Fibroblast of the aortic adventitia (primary cell): ENCODE data around the gene KRTAP19-6. TPM values are rescaled to one million over a fixed set of nuclear protein-coding genes. Genes with fewer than 3 reads are reported as not detected.
A peak's percentile ranks its signal among the peaks of the same experiment; 100 is the strongest.
"Not testable (repeated sequence)": the region's sequence is repeated elsewhere in the genome, so short reads cannot be mapped to it uniquely, and the experiment has no call there.

ENCODE experiments used
- DNase-seq: peaks from one replicate; pipeline ENCODE4 v3.0.0-alpha.2; 2010; ENCODE audit warnings: low read depth
- H3K4me3 ChIP-seq: 2 replicates; pipeline ENCODE4 v1.5.1; 2011; ENCODE audit warnings: low read depth, mild to moderate bottlenecking, control low read depth, low read length, moderate library complexity
- small RNA-seq: library from RNA; depleted of rRNA; stranded (forward); fragments of <200 nt; gene quantifications from one replicate; pipeline ENCODE3, GENCODE V24; 2012
- total RNA-seq: library from RNA; depleted of rRNA; stranded (reverse); fragments of >200 nt; gene quantifications from 2 replicates; pipeline ENCODE4 v1.2.3, GENCODE V29; 2012; ENCODE audit warnings: low replicate concordance
- TF ChIP-seq, protein P1 (sequence below): IDR thresholded peaks from 2 replicates; pipeline ENCODE4 v1.5.1; 2011; ENCODE audit warnings: mild to moderate bottlenecking, low read length, control low read depth, inconsistent platforms; ENCODE audit not compliant: insufficient read depth

The KRTAP19-6 gene
- total RNA-seq, 1 donor: not detected

DNA sequence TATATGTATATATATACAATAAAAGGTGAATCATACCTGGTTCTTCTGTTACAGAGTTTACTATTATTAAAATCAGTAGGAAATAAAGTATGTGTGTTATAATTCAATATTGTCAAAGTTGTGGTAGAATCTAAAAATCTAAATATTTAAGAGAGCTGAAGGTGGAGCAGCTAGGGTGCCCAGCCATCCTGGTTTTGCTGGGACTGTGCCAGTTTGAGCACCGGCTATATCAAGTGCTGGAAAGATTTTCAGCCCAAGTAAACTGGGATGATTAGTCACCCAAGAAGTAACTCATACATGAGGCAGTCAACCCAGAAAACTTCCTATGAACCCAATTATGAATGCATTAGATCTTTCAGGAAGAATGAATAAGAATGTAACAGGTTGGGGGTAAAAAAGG lies 22.8 kb downstream of the KRTAP19-6 start:
- H3K4me3 ChIP-seq: no peak overlapping the region
- TF ChIP-seq, protein P1, sequence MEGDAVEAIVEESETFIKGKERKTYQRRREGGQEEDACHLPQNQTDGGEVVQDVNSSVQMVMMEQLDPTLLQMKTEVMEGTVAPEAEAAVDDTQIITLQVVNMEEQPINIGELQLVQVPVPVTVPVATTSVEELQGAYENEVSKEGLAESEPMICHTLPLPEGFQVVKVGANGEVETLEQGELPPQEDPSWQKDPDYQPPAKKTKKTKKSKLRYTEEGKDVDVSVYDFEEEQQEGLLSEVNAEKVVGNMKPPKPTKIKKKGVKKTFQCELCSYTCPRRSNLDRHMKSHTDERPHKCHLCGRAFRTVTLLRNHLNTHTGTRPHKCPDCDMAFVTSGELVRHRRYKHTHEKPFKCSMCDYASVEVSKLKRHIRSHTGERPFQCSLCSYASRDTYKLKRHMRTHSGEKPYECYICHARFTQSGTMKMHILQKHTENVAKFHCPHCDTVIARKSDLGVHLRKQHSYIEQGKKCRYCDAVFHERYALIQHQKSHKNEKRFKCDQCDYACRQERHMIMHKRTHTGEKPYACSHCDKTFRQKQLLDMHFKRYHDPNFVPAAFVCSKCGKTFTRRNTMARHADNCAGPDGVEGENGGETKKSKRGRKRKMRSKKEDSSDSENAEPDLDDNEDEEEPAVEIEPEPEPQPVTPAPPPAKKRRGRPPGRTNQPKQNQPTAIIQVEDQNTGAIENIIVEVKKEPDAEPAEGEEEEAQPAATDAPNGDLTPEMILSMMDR: no peak
- no peak for DNase-seq

DNA sequence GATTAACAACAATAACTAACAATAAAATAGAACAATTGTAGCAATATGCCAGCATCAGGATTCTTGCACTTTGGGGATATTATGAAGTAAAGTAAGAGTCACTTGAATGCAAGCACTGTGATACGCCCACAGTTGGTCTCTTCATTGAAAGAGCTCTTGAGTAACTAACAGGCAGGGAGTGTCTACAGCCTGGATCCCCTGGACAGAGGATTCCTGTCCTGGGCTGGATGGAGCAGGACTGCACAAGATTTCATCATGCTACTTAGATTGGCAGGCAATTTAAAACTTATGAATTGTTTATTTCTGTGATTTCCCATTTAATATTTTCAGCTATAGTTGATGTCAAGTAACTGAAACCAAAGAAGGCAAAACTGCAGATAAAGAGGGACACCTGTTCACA lies 26.0 kb downstream of the KRTAP19-6 start:
- DNase-seq: no peak
- no peak overlapping the region for H3K4me3 ChIP-seq
- TF ChIP-seq, protein P1: no peak

- H3K4me3 ChIP-seq, DNase-seq: not testable (repeated sequence)
- TF ChIP-seq, protein P1: peak; percentile 2
These were observed 36.0 kb downstream of the KRTAP19-6 start for GRCh38 chr21:30505621-30506205.

GRCh38 chr21:30502041-30502440 lies 39.6 kb downstream of the KRTAP19-6 start, which contains the start of gene KRTAP19-5:
Gene KRTAP19-5 (minus strand): TSS chr21:30502141. CDS start chr21:30502090, 51 bp downstream.
- no peak for DNase-seq
- H3K4me3 ChIP-seq: no peak within 1 kb of the TSS
- TF ChIP-seq, protein P1: no peak

GRCh38 chr21:30497065-30497464 lies 44.6 kb downstream of the KRTAP19-6 start, which contains the start of gene KRTAP19-4:
Gene KRTAP19-4 (minus strand): TSS chr21:30497165. CDS start chr21:30497110, 55 bp downstream.
- no peak within 1 kb of the TSS for H3K4me3 ChIP-seq
- no peak for DNase-seq
- TF ChIP-seq, protein P1: no peak

DNA sequence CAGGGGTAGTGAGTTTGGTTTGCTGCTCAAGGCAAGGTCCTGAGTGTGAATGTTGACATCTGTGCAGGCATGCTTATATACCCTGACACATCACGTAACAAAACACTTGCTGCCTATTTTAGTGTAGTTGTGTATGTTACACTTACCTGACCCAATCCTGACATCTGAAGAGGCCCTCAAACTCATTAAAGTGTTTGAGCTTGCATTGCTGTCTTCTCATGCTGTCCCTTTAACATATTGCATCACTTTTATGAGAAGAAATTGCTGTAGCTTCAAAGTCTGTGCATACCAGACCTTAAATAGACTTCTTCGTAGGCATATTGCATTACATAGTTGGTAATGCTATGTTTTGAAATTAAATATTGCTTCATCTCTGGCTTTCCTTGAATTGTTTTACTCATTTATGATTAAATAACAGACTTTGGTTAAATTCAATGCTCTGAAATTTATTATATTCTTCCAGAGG lies 49.7 kb downstream of the KRTAP19-6 start, which contains the start of gene KRTAP19-3:
Gene KRTAP19-3, minus strand, starts transcription at position 51 of the 466 bp plus-strand sequence. CDS start 56 bp downstream, outside the sequence.
- H3K4me3 ChIP-seq: no peak within 1 kb of the TSS
- TF ChIP-seq, protein P1: no peak
- DNase-seq: no peak

Small RNA genes within 50 kb of the gene (small RNA-seq; reads per million reads assigned to genes)
- not detected for gene AP000567.1
- not detected for gene KRTAP19-10P
- not detected for gene KRTAP19-11P
- gene KRTAP19-9P: not detected
- not detected for gene KRTAP22-2

Other genes starting within 250 kb of the KRTAP19-6 start
- gene KRTAP26-1, start 221.5 kb downstream of the KRTAP19-6 start, total RNA-seq: not detected in 2 replicates
- gene KRTAP27-1, start 204.2 kb downstream of the KRTAP19-6 start, total RNA-seq: not detected in 2 replicates
- not detected in 2 replicates for gene KRTAP23-1, start 193.3 kb downstream of the KRTAP19-6 start, total RNA-seq
- not detected in 2 replicates for gene KRTAP13-2, start 169.6 kb downstream of the KRTAP19-6 start, total RNA-seq
- gene KRTAP13-1, start 145.8 kb downstream of the KRTAP19-6 start, total RNA-seq: not detected in 2 replicates
- gene KRTAP13-3, start 115.9 kb downstream of the KRTAP19-6 start, total RNA-seq: not detected in 2 replicates
- not detected in 2 replicates for gene KRTAP13-4, start 111.6 kb downstream of the KRTAP19-6 start, total RNA-seq
- not detected in 2 replicates for gene KRTAP15-1, start 101.6 kb downstream of the KRTAP19-6 start, total RNA-seq
- not detected in 2 replicates for gene KRTAP19-1, start 61.5 kb downstream of the KRTAP19-6 start, total RNA-seq
- not detected in 2 replicates for gene KRTAP19-2, start 54.4 kb downstream of the KRTAP19-6 start, total RNA-seq
- gene KRTAP19-3, start 49.9 kb downstream of the KRTAP19-6 start, total RNA-seq: not detected in 2 replicates
- not detected in 2 replicates for gene KRTAP19-4, start 44.7 kb downstream of the KRTAP19-6 start, total RNA-seq
- not detected in 2 replicates for gene KRTAP19-5, start 39.7 kb downstream of the KRTAP19-6 start, total RNA-seq
- not detected in 2 replicates for gene KRTAP19-7, start 19.4 kb upstream of the KRTAP19-6 start, total RNA-seq
- not detected in 2 replicates for gene KRTAP22-2, start 48.5 kb upstream of the KRTAP19-6 start, total RNA-seq
- not detected in 2 replicates for gene KRTAP6-3, start 50.6 kb upstream of the KRTAP19-6 start, total RNA-seq
- not detected in 2 replicates for gene KRTAP6-2, start 57.0 kb upstream of the KRTAP19-6 start, total RNA-seq
- gene KRTAP22-1, start 59.2 kb upstream of the KRTAP19-6 start, total RNA-seq: not detected in 2 replicates
- not detected in 2 replicates for gene KRTAP6-1, start 72.1 kb upstream of the KRTAP19-6 start, total RNA-seq
- not detected in 2 replicates for gene KRTAP20-1, start 74.6 kb upstream of the KRTAP19-6 start, total RNA-seq
- not detected in 2 replicates for gene KRTAP20-4, start 78.8 kb upstream of the KRTAP19-6 start, total RNA-seq
- gene KRTAP20-2, start 93.3 kb upstream of the KRTAP19-6 start, total RNA-seq: not detected in 2 replicates
- not detected in 2 replicates for gene KRTAP20-3, start 101.0 kb upstream of the KRTAP19-6 start, total RNA-seq
- not detected in 2 replicates for gene KRTAP21-3, start 176.9 kb upstream of the KRTAP19-6 start, total RNA-seq
- gene KRTAP21-2, start 205.4 kb upstream of the KRTAP19-6 start, total RNA-seq: not detected in 2 replicates
- not detected in 2 replicates for gene KRTAP21-1, start 213.6 kb upstream of the KRTAP19-6 start, total RNA-seq